Measurements from ENCODE around the gene POLR3K.

The POLR3K gene

GRCh38 chr16:53346-54236 lies at the start of gene POLR3K, which contains the start of gene SNRNP25:
POLR3K (minus strand) TSS chr16:53608; CDS start chr16:53586, 22 bp downstream.
SNRNP25 (plus strand) TSS chr16:53828; CDS start chr16:54017, 189 bp downstream.
- DNase-seq, result peak; percentile 98

GRCh38 chr16:102060-102855 lies 48.9 kb upstream of the POLR3K start:
- DNase-seq, result no peak

- no peak for DNase-seq
These were observed 48.2 kb upstream of the POLR3K start for GRCh38 chr16:101586-101985.

- no peak for DNase-seq
These were observed 47.6 kb upstream of the POLR3K start for GRCh38 chr16:100989-101388.

- no peak for DNase-seq
These were observed 44.4 kb upstream of the POLR3K start for GRCh38 chr16:97822-98221.

- peak; percentile 92 for DNase-seq
These were observed 43.5 kb upstream of the POLR3K start for GRCh38 chr16:96935-97381.

GRCh38 chr16:94918-95265 lies 41.5 kb upstream of the POLR3K start:
- no peak for DNase-seq

GRCh38 chr16:92431-93339 lies 39.3 kb upstream of the POLR3K start:
- no peak for DNase-seq

- DNase-seq, result no peak
These were observed 38.1 kb upstream of the POLR3K start for GRCh38 chr16:91484-91883.

GRCh38 chr16:89391-90302 lies 36.2 kb upstream of the POLR3K start:
- no peak for DNase-seq

GRCh38 chr16:88613-89012 lies 35.2 kb upstream of the POLR3K start:
- DNase-seq, result no peak

- no peak for DNase-seq
These were observed 33.1 kb upstream of the POLR3K start for GRCh38 chr16:86483-86952.

GRCh38 chr16:85865-86264 lies 32.5 kb upstream of the POLR3K start:
- no peak for DNase-seq

- no peak for DNase-seq
These were observed 32.0 kb upstream of the POLR3K start for GRCh38 chr16:85407-85782.

- DNase-seq, result peak; percentile 47
These were observed 31.5 kb upstream of the POLR3K start for GRCh38 chr16:84718-85406.

- DNase-seq, result peak; percentile 41
These were observed 30.6 kb upstream of the POLR3K start for GRCh38 chr16:83781-84615.

- no peak for DNase-seq
These were observed 29.7 kb upstream of the POLR3K start for GRCh38 chr16:83060-83603.

- no peak for DNase-seq
These were observed 26.0 kb upstream of the POLR3K start for GRCh38 chr16:79151-80054.

Data from CD4-positive, alpha-beta T cell treated with Interleukin-17A for 4 hours (primary cell).